ENCODE data around the gene HACL1.
"Not testable (repeated sequence)": the region's sequence is repeated elsewhere in the genome, so short reads cannot be mapped to it uniquely, and the experiment has no call there.

The HACL1 gene

GRCh38 chr3:15630646-15631350 is 29.4 kb upstream of the HACL1 start:
- DNase-seq (ENCODE audit: low spot score) = no peak

- DNase-seq (ENCODE audit: low spot score) = peak; percentile 62
These were observed 28.7 kb upstream of the HACL1 start for GRCh38 chr3:15629860-15630597.

- DNase-seq (ENCODE audit: low spot score) = no peak
These were observed 27.6 kb upstream of the HACL1 start for GRCh38 chr3:15628967-15629366.

GRCh38 chr3:15623535-15624440 is 22.4 kb upstream of the HACL1 start:
- DNase-seq (ENCODE audit: low spot score) = no peak

- not testable (repeated sequence) for DNase-seq (ENCODE audit: low spot score)
These were observed 18.5 kb upstream of the HACL1 start for GRCh38 chr3:15619659-15620464.

GRCh38 chr3:15616053-15616452 is 14.7 kb upstream of the HACL1 start:
- no peak for DNase-seq (ENCODE audit: low spot score)

GRCh38 chr3:15614958-15615357 is 13.6 kb upstream of the HACL1 start:
- DNase-seq (ENCODE audit: low spot score) = no peak

GRCh38 chr3:15612001-15612400 is 10.6 kb upstream of the HACL1 start:
- no peak for DNase-seq (ENCODE audit: low spot score)

- no peak for DNase-seq (ENCODE audit: low spot score)
These were observed 9.6 kb upstream of the HACL1 start for GRCh38 chr3:15611018-15611417.

- DNase-seq (ENCODE audit: low spot score) = no peak
These were observed 8.9 kb upstream of the HACL1 start for GRCh38 chr3:15610082-15610759.

- no peak for DNase-seq (ENCODE audit: low spot score)
These were observed 5.1 kb upstream of the HACL1 start for GRCh38 chr3:15606434-15606891.

- DNase-seq (ENCODE audit: low spot score) = not testable (repeated sequence)
These were observed 3.2 kb upstream of the HACL1 start for GRCh38 chr3:15604584-15604983.

- not testable (repeated sequence) for DNase-seq (ENCODE audit: low spot score)
These were observed 1.4 kb upstream of the HACL1 start for GRCh38 chr3:15602816-15603215.

- no peak for DNase-seq (ENCODE audit: low spot score)
These were observed 772 bp upstream of the HACL1 start for GRCh38 chr3:15602146-15602536.

- DNase-seq (ENCODE audit: low spot score) = no peak
These were observed 347 bp downstream of the HACL1 start for GRCh38 chr3:15601046-15601398.

GRCh38 chr3:15595955-15596354 is 5.4 kb downstream of the HACL1 start:
- no peak for DNase-seq (ENCODE audit: low spot score)

GRCh38 chr3:15592968-15593367 is 8.4 kb downstream of the HACL1 start:
- no peak for DNase-seq (ENCODE audit: low spot score)

GRCh38 chr3:15591928-15592327 is 9.4 kb downstream of the HACL1 start:
- DNase-seq (ENCODE audit: low spot score) = no peak

GRCh38 chr3:15591242-15591641 is 10.1 kb downstream of the HACL1 start:
- no peak for DNase-seq (ENCODE audit: low spot score)

GRCh38 chr3:15585111-15585845 is 16.1 kb downstream of the HACL1 start:
- no peak for DNase-seq (ENCODE audit: low spot score)

Data from SK-N-DZ (cell line).